ENCODE results near the gene B9D1.

Gene B9D1

DNA sequence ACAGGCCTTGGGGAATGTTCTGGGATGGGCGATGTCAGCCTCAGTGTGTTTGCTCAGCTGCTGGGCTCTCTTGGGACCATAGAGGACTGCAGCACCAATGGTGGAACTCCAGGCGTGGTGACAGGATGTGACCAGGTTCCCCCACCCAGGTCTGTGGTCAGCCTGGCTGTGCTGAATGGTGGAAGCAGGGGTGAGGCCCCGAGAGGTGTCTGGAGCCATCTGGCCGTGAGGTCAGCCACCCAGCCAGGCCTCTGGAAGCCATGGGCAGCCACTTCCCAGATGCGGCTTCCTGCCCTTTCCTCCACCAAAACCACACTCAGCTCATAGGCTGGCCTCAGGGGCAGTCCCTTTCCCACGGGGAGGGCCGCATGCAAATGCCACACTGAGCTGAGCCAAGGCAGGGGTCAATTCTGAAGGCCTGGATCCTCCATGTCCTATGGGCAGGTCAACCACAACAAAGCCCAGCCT, 8.0 kb upstream of the B9D1 start:
- Histone ChIP-seq H3K4me3 (ENCODE audit: low read depth in 1 of 2, low read length in 2 of 2) (no peak overlapping the region), H3K4me1 (ENCODE audit: insufficient read depth, low read length) (no peaks in the 10 kb centered on the region), H3K27ac (ENCODE audit: low read depth, low read length) (no peak overlapping the region), H3K9me3 (ENCODE audit: low read length) (no peaks in the 10 kb centered on the region), H3K9ac (ENCODE audit: low read length) (no peak overlapping the region), H3K36me3 (ENCODE audit: insufficient read depth, low read length) (no peaks in the 10 kb centered on the region), H3K27me3 (ENCODE audit: control insufficient read depth in 1 of 2, insufficient read depth in 2 of 2, low read length in 2 of 2) (no peaks in the 10 kb centered on the region)

DNA sequence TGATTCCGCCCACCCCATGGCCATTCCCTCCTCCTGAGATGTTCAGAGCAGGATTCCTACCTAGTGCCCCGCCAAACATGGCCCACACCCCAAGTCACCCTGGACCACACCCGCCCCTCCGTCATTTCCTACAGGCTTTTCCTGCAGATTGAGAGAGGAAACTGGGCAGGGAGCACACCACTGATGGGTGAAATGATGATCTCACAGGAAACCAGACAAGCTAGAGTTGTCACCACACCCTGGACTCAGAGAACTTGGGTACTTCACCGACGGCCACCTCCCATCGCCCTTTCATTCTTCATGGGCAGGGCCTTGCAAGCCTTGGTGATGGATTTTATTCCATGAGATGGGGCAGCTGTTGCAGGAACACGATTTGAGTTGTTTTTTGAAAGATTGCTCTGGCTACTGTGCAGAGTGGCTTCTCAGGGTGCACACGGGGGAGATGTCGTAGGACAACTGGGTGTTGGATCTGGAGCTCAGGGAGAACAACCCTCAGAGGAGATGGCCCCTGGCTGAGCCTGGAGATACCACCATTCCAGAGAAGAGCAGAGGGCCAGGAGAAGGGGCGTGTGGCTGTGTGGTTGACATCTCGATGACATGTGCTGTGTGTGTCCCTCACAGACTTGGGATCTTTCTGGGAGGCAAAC, 7.4 kb upstream of the B9D1 start:
- no peak overlapping the region for H3K4me3 ChIP-seq (ENCODE audit: low read depth in 1 of 2, low read length in 2 of 2)
- H3K4me1 ChIP-seq (ENCODE audit: insufficient read depth, low read length) = no peaks in the 10 kb centered on the region
- no peaks in the 10 kb centered on the region for H3K36me3 ChIP-seq (ENCODE audit: insufficient read depth, low read length)
- no peak overlapping the region for H3K9ac ChIP-seq (ENCODE audit: low read length)
- no peak overlapping the region for H3K27ac ChIP-seq (ENCODE audit: low read depth, low read length)
- no peaks in the 10 kb centered on the region for H3K27me3 ChIP-seq (ENCODE audit: control insufficient read depth in 1 of 2, insufficient read depth in 2 of 2, low read length in 2 of 2)
- no peaks in the 10 kb centered on the region for H3K9me3 ChIP-seq (ENCODE audit: low read length)

DNA sequence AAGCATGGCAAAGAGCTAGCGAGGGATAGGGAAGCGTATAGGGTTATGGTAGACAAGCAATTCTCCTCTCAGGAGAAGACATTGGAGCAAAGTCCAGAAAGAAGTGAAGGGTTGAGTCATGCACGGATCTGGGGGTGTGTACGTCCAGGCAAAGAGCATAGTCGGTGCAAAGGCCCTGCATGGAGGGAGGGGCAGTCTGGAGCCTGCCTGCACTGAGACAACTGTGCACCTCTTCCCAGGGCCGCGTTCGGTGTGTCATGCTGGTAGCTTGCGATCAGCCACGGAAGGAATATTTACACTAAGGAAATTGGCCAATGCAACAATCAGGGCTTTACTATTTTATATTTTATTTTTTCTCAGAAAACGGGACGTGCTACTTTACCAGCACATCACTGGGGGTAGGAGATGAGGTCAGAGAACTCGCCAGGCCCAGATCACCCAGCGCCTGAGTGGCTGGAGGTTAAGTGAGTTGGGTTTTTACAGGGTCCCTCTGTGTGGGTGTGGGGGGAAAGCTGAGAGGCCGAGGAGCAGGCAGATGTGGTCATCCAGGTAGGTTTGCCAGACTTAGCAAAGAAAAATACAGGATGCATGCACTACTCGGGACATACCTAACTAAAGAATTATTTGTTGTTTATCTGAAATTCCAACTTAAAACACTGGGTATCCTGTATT, 6.7 kb upstream of the B9D1 start:
- Histone ChIP-seq H3K36me3 (ENCODE audit: insufficient read depth, low read length) (no peaks in the 10 kb centered on the region), H3K4me3 (ENCODE audit: low read depth in 1 of 2, low read length in 2 of 2) (no peak overlapping the region), H3K9ac (ENCODE audit: low read length) (no peak overlapping the region), H3K27ac (ENCODE audit: low read depth, low read length) (no peak overlapping the region), H3K9me3 (ENCODE audit: low read length) (no peaks in the 10 kb centered on the region), H3K4me1 (ENCODE audit: insufficient read depth, low read length) (no peaks in the 10 kb centered on the region), H3K27me3 (ENCODE audit: control insufficient read depth in 1 of 2, insufficient read depth in 2 of 2, low read length in 2 of 2) (no peaks in the 10 kb centered on the region)

DNA sequence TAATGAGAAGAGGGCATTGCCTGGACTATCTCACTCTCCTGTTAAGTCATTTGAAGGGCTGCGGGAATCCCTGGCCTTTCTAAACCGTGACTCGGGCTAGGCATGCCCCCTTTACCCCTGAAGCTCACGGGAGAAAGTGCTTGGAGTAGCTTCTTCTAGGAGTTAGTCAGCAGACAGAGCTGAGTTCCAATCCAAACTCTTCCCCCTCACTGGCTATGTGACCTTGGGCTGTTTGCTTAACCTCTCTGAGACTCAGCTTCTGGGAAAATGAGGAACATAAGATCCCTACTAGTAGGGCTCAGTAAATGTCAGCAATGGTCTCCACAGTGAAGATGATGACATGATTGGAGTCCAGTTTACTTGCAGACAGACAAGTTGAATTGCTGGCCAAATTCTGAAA, 5.7 kb upstream of the B9D1 start:
- Histone ChIP-seq H3K4me1 (ENCODE audit: insufficient read depth, low read length) (peaks cover 2% of the 10 kb centered on the region), H3K36me3 (ENCODE audit: insufficient read depth, low read length) (no peaks in the 10 kb centered on the region), H3K9me3 (ENCODE audit: low read length) (no peaks in the 10 kb centered on the region), H3K4me3 (ENCODE audit: low read depth in 1 of 2, low read length in 2 of 2) (no peak overlapping the region), H3K27me3 (ENCODE audit: control insufficient read depth in 1 of 2, insufficient read depth in 2 of 2, low read length in 2 of 2) (no peaks in the 10 kb centered on the region), H3K9ac (ENCODE audit: low read length) (no peak overlapping the region), H3K27ac (ENCODE audit: low read depth, low read length) (no peak overlapping the region)

DNA sequence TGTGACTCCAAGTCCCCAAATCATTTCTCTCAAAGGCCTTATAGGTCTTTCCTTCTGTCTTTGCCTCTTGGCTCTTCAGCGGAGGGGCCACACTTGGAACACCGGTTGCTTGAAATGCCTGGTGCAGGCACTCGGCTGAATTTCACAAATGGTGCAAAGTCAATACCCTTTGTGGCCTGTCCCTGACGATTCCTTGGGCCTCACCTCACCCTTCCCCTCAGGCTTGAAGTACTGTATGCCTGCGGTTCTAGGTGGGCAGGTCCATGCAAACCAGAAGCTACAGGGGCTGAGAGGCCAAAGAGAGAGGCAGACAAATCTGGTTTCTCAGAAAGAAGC, 4.1 kb upstream of the B9D1 start:
- H3K9me3 ChIP-seq (ENCODE audit: low read length) = no peaks in the 10 kb centered on the region
- H3K4me3 ChIP-seq (ENCODE audit: low read depth in 1 of 2, low read length in 2 of 2) = no peak overlapping the region
- no peaks in the 10 kb centered on the region for H3K36me3 ChIP-seq (ENCODE audit: insufficient read depth, low read length)
- H3K27ac ChIP-seq (ENCODE audit: low read depth, low read length) = no peak overlapping the region
- no peaks in the 10 kb centered on the region for H3K27me3 ChIP-seq (ENCODE audit: control insufficient read depth in 1 of 2, insufficient read depth in 2 of 2, low read length in 2 of 2)
- H3K9ac ChIP-seq (ENCODE audit: low read length) = no peak overlapping the region
- peaks cover 10% of the 10 kb centered on the region for H3K4me1 ChIP-seq (ENCODE audit: insufficient read depth, low read length)

DNA sequence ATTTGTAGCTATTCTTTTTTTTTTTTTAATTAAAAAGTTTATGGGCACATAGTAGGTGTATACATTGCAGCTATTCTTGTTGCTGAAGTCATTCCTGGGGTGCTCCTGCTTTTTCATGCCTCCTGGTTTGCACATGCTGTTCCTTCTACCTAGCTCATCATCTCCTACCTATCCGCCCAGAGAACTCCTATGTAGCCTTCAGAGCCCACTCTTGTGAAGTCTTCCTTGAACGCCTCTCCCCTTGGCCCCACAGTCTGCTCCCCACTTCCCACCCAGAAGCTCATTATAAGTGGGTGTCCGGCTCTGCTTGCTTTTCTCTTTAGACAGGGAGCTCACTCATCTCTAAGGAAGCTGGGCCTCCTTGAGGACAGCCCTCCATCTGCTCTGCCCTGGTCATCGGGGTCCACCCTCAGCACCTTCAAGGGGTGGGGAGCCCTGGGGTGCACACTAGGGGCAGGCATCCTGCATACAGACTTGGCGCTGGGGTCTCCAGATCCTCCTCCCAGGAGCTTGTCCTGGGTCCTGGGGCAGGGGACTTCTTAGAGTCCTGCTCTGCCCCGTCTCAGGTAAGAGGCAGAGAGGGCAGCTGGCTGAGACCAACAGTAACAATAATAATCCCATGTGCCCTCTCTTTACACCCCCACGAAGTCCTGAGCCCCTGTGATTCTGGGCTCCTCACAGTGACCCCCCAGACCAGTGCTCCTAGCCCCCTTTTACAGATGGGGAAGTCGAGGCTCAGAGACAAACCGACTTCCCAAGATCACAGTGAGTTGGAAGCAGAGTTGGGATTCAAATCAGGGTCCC, 3.5 kb upstream of the B9D1 start:
- Histone ChIP-seq H3K27me3 (ENCODE audit: control insufficient read depth in 1 of 2, insufficient read depth in 2 of 2, low read length in 2 of 2) (no peaks in the 10 kb centered on the region), H3K9ac (ENCODE audit: low read length) (no peak overlapping the region), H3K4me3 (ENCODE audit: low read depth in 1 of 2, low read length in 2 of 2) (no peak overlapping the region), H3K9me3 (ENCODE audit: low read length) (no peaks in the 10 kb centered on the region), H3K4me1 (ENCODE audit: insufficient read depth, low read length) (peaks cover 14% of the 10 kb centered on the region), H3K27ac (ENCODE audit: low read depth, low read length) (no peak overlapping the region), H3K36me3 (ENCODE audit: insufficient read depth, low read length) (no peaks in the 10 kb centered on the region)

DNA sequence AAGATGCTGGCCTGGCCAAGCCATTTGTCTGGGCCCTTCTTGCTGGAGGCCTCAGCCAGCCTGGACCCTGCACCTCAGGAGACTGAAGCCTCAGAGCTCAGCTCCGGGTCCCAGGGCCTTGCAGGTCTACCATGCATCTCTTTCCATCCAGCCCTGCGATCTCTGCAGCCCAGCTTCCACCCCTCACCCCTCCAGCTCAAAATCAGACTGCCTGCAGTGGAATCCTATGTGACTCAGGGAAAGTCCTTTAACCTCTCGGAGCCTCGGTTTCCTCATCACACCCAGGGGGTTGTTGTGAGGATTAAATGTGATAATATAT, 2.9 kb upstream of the B9D1 start:
- Histone ChIP-seq H3K9me3 (ENCODE audit: low read length) (no peaks in the 10 kb centered on the region), H3K36me3 (ENCODE audit: insufficient read depth, low read length) (no peaks in the 10 kb centered on the region), H3K9ac (ENCODE audit: low read length) (no peak overlapping the region), H3K27me3 (ENCODE audit: control insufficient read depth in 1 of 2, insufficient read depth in 2 of 2, low read length in 2 of 2) (no peaks in the 10 kb centered on the region), H3K27ac (ENCODE audit: low read depth, low read length) (no peak overlapping the region), H3K4me1 (ENCODE audit: insufficient read depth, low read length) (peaks cover 14% of the 10 kb centered on the region), H3K4me3 (ENCODE audit: low read depth in 1 of 2, low read length in 2 of 2) (no peak overlapping the region)

DNA sequence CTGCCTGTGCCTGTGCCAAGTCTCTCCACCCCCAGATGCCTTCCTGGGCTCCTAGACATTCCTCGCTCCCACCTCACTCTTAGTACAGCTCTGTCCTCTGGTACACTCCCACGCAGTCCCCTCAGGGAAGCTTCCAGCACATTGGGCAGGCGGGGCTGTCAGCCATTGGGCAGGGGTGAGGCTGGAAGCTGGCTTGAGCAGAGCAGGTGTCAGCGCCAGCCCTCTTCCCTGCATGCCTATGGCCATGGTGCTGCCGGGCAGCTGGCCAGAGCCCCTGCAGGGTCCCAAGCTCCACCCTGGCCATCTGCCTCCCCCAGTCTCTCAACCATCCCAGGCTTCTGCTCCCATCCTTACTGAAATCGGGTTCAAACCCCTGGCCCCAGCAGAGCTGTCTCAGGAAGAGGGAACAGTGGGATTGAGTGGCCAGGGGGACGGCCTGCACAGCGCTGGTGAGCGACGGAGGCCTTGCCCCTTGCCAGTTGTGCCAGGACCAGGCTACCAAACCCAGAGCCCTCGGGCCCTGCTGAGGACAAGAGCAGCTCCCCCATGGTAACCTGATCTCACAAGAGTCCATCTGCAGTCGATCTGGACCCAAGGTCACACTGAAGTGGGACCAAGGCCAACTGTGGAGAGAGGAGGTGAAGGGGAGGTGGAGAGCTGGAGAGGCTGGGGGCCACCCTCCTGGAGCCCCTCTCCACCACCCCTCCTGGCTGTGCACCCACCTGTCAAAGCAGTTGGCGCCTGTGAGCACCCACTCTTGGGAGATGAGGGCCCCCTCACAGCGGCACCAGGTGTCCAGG, 2.4 kb upstream of the B9D1 start:
- Histone ChIP-seq H3K9ac (ENCODE audit: low read length) (no peak overlapping the region), H3K9me3 (ENCODE audit: low read length) (no peaks in the 10 kb centered on the region), H3K36me3 (ENCODE audit: insufficient read depth, low read length) (no peaks in the 10 kb centered on the region), H3K27ac (ENCODE audit: low read depth, low read length) (no peak overlapping the region), H3K4me3 (ENCODE audit: low read depth in 1 of 2, low read length in 2 of 2) (no peak overlapping the region), H3K27me3 (ENCODE audit: control insufficient read depth in 1 of 2, insufficient read depth in 2 of 2, low read length in 2 of 2) (no peaks in the 10 kb centered on the region), H3K4me1 (ENCODE audit: insufficient read depth, low read length) (peaks cover 14% of the 10 kb centered on the region)

DNA sequence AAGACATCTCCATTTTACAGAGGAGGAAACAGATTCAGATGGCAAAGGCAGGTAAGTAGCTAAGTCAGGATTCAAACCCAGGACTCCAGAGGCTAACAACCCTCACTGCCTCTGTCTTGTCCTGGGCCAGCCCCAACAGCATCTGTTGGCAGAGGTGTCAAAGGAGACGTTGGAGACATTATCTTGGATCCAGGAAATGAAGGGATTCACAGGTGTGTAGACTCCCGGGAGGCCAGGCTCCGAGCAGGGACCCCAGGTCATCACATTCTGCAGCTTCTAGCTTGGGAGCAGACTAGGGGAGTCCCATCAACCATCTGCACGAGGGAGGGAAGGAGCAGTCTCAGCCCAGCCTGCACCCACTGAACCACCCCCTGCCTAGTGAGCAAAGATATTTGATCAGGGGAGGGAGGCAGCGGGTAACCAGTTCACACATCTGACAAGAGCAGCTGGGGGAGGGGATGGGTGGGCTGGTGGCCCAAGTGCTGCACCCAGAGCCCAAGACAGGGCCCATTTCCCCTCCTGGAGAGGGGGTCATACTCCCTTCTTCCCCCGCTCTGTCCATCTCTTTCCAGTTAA, 1.0 kb upstream of the B9D1 start:
- Histone ChIP-seq H3K36me3 (ENCODE audit: insufficient read depth, low read length) (no peaks in the 10 kb centered on the region), H3K4me1 (ENCODE audit: insufficient read depth, low read length) (peaks cover 14% of the 10 kb centered on the region), H3K4me3 (ENCODE audit: low read depth in 1 of 2, low read length in 2 of 2) (peak overlapping the region in 1 of 2 donors; percentile 67), H3K27me3 (ENCODE audit: control insufficient read depth in 1 of 2, insufficient read depth in 2 of 2, low read length in 2 of 2) (no peaks in the 10 kb centered on the region), H3K9ac (ENCODE audit: low read length) (no peak overlapping the region), H3K27ac (ENCODE audit: low read depth, low read length) (no peak overlapping the region), H3K9me3 (ENCODE audit: low read length) (no peaks in the 10 kb centered on the region)

DNA sequence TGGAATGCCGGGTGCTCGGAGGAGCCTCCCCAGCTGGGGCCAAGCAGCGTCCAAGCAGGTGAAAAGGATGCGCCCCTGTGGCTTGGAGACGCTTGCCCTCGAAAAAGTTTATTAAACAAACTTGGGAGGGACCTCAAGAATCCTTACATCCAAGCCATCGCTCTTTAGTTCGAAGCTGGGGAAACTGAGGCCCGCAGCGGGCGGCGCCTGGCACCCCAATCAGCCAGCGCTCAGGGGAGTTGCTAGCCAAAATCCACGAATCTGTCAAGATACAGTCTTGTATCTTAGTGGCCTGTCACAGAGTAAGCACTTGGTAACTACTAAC, 553 bp upstream of the B9D1 start:
- H3K36me3 ChIP-seq (ENCODE audit: insufficient read depth, low read length) = no peaks in the 10 kb centered on the region
- peak overlapping the region; percentile 67 to 82 for H3K4me3 ChIP-seq (ENCODE audit: low read depth in 1 of 2, low read length in 2 of 2)
- no peaks in the 10 kb centered on the region for H3K27me3 ChIP-seq (ENCODE audit: control insufficient read depth in 1 of 2, insufficient read depth in 2 of 2, low read length in 2 of 2)
- H3K9me3 ChIP-seq (ENCODE audit: low read length) = no peaks in the 10 kb centered on the region
- H3K4me1 ChIP-seq (ENCODE audit: insufficient read depth, low read length) = peaks cover 14% of the 10 kb centered on the region
- no peak overlapping the region for H3K9ac ChIP-seq (ENCODE audit: low read length)
- H3K27ac ChIP-seq (ENCODE audit: low read depth, low read length) = peak overlapping the region; percentile 82

DNA sequence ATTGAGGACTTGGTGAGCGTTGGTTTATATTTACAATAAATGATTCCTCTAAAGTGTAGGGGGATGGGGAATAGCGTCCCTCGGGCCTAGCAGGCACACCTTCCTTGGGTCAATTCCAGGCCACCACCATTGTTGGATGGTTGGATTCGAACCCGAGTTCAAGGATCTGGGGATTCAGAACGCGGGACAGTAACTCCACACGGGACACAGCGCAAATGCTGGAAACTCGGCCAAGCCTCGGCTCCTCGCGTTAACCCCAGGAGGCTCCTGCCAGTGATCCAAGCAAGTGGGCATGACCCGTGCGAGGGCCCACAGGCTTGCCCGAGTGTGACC, 613 bp downstream of the B9D1 start:
- Histone ChIP-seq H3K36me3 (ENCODE audit: insufficient read depth, low read length) (peaks cover 8% of the 10 kb centered on the region), H3K4me1 (ENCODE audit: insufficient read depth, low read length) (peaks cover 14% of the 10 kb centered on the region), H3K9me3 (ENCODE audit: low read length) (no peaks in the 10 kb centered on the region), H3K9ac (ENCODE audit: low read length) (peak overlapping the region; percentile 65), H3K4me3 (ENCODE audit: low read depth in 1 of 2, low read length in 2 of 2) (peak overlapping the region; percentile 67 to 82), H3K27ac (ENCODE audit: low read depth, low read length) (no peak overlapping the region), H3K27me3 (ENCODE audit: control insufficient read depth in 1 of 2, insufficient read depth in 2 of 2, low read length in 2 of 2) (no peaks in the 10 kb centered on the region)

All from muscle layer of colon (tissue), 2 donors.